OCI-LY1 (cell line): ENCODE data around the gene PTPRCAP.

Experiments
- CTCF ChIP-seq: fragments of 200-600 bp; sonication (generic), shearing (Covaris generic); IDR thresholded peaks from 2 replicates; pipeline ENCODE4 v1.5.1; 2017; ENCODE audit warnings: mild to moderate bottlenecking, antibody characterized with exemption, low read length, moderate library complexity, mixed read lengths
- EZH2 ChIP-seq: fragments of 200-600 bp; sonication (generic), shearing (Covaris generic); IDR thresholded peaks from 2 replicates; pipeline ENCODE4 v1.8.0; 2017; ENCODE audit warnings: borderline replicate concordance, mixed run types, mild to moderate bottlenecking, antibody characterized with exemption, low read length, moderate library complexity, mixed read lengths

- TF ChIP-seq CTCF (no peak), EZH2 (no peak)
These were observed 5.3 kb upstream of the PTPRCAP start for GRCh38 chr11:67442504-67443404.
